ENCODE measurements around the gene FYCO1. TPM values are rescaled to one million over a fixed set of nuclear protein-coding genes. Genes with fewer than 3 reads are reported as not detected.

FYCO1 gene
- total RNA-seq, 1 donor from 2014 or later, result 21.2 TPM

GRCh38 chr3:45887759-45888511 lies 107.7 kb downstream of the FYCO1 start:
- no peak for DNase-seq (ENCODE audit: low read depth, low spot score)

- no peak for DNase-seq (ENCODE audit: low read depth, low spot score)
Measured at GRCh38 chr3:45887285-45887684, 108.3 kb downstream of the FYCO1 start.

- no peak for DNase-seq (ENCODE audit: low read depth, low spot score)
Measured at GRCh38 chr3:45885979-45886705, 109.5 kb downstream of the FYCO1 start, which contains the start of gene CCR9. Gene CCR9 (plus strand): TSS chr3:45886543. CDS start chr3:45894934, 8,391 bp downstream.

GRCh38 chr3:45884368-45885201 lies 111.0 kb downstream of the FYCO1 start:
- no peak for DNase-seq (ENCODE audit: low read depth, low spot score)

- DNase-seq (ENCODE audit: low read depth, low spot score), result no peak
Measured at GRCh38 chr3:45881078-45882022, 114.3 kb downstream of the FYCO1 start.

- DNase-seq (ENCODE audit: low read depth, low spot score), result no peak
Measured at GRCh38 chr3:45880725-45881077, 114.9 kb downstream of the FYCO1 start.

- DNase-seq (ENCODE audit: low read depth, low spot score), result no peak
Measured at GRCh38 chr3:45878124-45878523, 117.5 kb downstream of the FYCO1 start.

GRCh38 chr3:45874677-45875346 lies 120.8 kb downstream of the FYCO1 start:
- no peak for DNase-seq (ENCODE audit: low read depth, low spot score)

GRCh38 chr3:45873638-45874037 lies 122.0 kb downstream of the FYCO1 start:
- no peak for DNase-seq (ENCODE audit: low read depth, low spot score)

- no peak for DNase-seq (ENCODE audit: low read depth, low spot score)
Measured at GRCh38 chr3:45873036-45873435, 122.6 kb downstream of the FYCO1 start.

- no peak for DNase-seq (ENCODE audit: low read depth, low spot score)
Measured at GRCh38 chr3:45872569-45872968, 123.1 kb downstream of the FYCO1 start.

GRCh38 chr3:45871780-45872179 lies 123.8 kb downstream of the FYCO1 start:
- DNase-seq (ENCODE audit: low read depth, low spot score), result no peak

- no peak for DNase-seq (ENCODE audit: low read depth, low spot score)
Measured at GRCh38 chr3:45870099-45870498, 125.5 kb downstream of the FYCO1 start.

GRCh38 chr3:45869638-45870037 lies 126.0 kb downstream of the FYCO1 start:
- DNase-seq (ENCODE audit: low read depth, low spot score), result no peak

- no peak for DNase-seq (ENCODE audit: low read depth, low spot score)
Measured at GRCh38 chr3:45868650-45869049, 127.0 kb downstream of the FYCO1 start.

- no peak for DNase-seq (ENCODE audit: low read depth, low spot score)
Measured at GRCh38 chr3:45868213-45868612, 127.4 kb downstream of the FYCO1 start.
